AG09309 (cell line): ENCODE measurements around the gene RNU2-63P.

Experiments used
- DNase-seq: peaks from one replicate; pipeline ENCODE4 v3.0.0-alpha.2; 2010; ENCODE audit warnings: low read depth
- H3K4me3 ChIP-seq: 2 replicates; pipeline ENCODE4 v1.5.1; 2011; ENCODE audit warnings: mild to moderate bottlenecking, low read depth, low read length, moderate library complexity; ENCODE audit not compliant: control insufficient read depth
- TF ChIP-seq, protein P1 (sequence below): IDR thresholded peaks from 2 replicates; pipeline ENCODE4 v1.5.1; 2011; ENCODE audit warnings: mild to moderate bottlenecking, low read depth, low read length, inconsistent platforms; ENCODE audit not compliant: insufficient read depth, control insufficient read depth; ENCODE audit errors: missing control alignments

The RNU2-63P gene

GRCh38 chr2:88016086-88016959 is at the start of gene RNU2-63P:
Gene RNU2-63P (minus strand): TSS chr2:88016547.
- H3K4me3 ChIP-seq, result peak within 1 kb of the TSS; percentile 43
- TF ChIP-seq, protein P1, sequence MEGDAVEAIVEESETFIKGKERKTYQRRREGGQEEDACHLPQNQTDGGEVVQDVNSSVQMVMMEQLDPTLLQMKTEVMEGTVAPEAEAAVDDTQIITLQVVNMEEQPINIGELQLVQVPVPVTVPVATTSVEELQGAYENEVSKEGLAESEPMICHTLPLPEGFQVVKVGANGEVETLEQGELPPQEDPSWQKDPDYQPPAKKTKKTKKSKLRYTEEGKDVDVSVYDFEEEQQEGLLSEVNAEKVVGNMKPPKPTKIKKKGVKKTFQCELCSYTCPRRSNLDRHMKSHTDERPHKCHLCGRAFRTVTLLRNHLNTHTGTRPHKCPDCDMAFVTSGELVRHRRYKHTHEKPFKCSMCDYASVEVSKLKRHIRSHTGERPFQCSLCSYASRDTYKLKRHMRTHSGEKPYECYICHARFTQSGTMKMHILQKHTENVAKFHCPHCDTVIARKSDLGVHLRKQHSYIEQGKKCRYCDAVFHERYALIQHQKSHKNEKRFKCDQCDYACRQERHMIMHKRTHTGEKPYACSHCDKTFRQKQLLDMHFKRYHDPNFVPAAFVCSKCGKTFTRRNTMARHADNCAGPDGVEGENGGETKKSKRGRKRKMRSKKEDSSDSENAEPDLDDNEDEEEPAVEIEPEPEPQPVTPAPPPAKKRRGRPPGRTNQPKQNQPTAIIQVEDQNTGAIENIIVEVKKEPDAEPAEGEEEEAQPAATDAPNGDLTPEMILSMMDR, result no peak
- DNase-seq, result peak; percentile 39

- no peak overlapping the region for H3K4me3 ChIP-seq
- TF ChIP-seq, protein P1, result no peak
- DNase-seq, result no peak
These were observed 44.9 kb upstream of the RNU2-63P start for GRCh38 chr2:88061295-88061694.

DNA sequence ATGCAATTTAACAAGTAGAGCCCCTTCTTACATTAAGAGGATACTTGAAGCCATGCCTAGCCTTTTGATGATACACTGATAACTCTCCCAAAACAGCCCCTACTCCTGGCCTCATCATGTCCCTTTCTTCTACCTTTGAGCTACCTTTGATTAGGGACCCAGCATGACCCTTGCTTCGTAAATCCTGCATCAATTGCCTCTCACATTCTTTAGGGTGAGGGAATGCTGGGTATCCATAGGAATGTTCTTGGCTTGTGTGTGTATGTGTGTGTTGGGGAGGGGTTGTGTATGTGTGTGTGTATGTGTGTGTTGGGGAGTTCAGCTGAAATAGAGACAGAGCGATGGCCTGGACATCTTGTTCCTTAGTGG is 44.5 kb upstream of the RNU2-63P start:
- no peak overlapping the region for H3K4me3 ChIP-seq
- TF ChIP-seq, protein P1, result no peak
- no peak for DNase-seq

DNA sequence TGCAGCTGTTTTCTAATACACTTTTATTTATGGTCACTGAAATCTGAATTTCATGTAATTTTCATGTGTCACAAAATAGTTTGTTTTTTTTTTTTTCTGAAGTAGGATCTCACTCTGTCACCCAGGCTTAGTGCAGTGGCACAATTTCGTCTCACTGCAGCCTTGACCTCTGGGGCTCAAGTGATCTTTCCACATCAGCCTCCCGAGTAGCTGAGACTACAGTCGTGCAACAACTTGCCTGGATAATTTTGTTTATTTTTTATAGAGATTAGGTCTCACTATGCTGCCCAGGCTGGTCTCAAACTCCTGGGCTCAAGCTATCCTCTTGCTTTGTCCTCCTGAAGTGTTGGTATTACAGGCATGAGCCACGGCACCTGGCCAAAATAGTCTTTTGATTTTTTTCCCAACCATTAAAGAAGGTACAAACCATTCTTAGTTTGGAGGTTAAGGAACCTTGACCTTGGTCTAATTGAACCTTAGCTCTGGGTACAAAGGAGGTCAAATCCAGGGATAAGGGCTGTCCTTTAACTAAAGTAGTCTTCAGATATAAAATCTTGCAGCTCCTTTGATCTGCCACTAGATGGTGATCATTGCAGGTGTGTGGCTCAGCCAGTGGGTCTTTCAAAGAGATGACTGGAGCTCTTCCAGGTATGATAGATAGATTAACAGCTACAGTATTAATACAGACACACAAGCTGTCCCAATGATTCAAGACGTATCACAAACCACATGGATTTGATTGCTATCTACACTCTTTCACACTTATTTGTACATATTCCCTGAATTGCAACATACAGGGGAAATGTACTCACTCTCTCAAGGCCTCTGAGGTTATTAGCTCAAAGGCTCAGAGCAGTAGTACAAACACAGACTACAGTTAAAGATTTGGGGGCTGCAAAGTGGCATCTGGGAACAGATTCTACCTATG is 43.9 kb upstream of the RNU2-63P start:
- no peak for DNase-seq
- no peak overlapping the region for H3K4me3 ChIP-seq
- TF ChIP-seq, protein P1, result peak; percentile 75

GRCh38 chr2:88058191-88058590 is 41.8 kb upstream of the RNU2-63P start:
- H3K4me3 ChIP-seq, result no peak overlapping the region
- TF ChIP-seq, protein P1, result no peak

GRCh38 chr2:88057437-88057844 is 41.1 kb upstream of the RNU2-63P start:
- TF ChIP-seq, protein P1, result no peak

More at GRCh38 chr2:88058191-88058590, 41.8 kb upstream of the RNU2-63P start:
- no peak for DNase-seq

More at GRCh38 chr2:88057437-88057844, 41.1 kb upstream of the RNU2-63P start:
- no peak overlapping the region for H3K4me3 ChIP-seq
- no peak for DNase-seq
